GDM1 (cell line): ENCODE measurements around the gene DMWD.

Experiments
- DNase-seq: peaks from one replicate; lab custom pipeline; 2025; lab: John Stamatoyannopoulos, UW

The DMWD gene

GRCh38 chr19:45792470-45793177, at the start of gene DMWD:
DMWD (minus strand) TSS chr19:45792845; CDS start chr19:45792756, 89 bp downstream.
- DNase-seq: peak; percentile 96

GRCh38 chr19:45842198-45842597, 49.6 kb upstream of the DMWD start:
- no peak for DNase-seq

- DNase-seq: no peak
These were observed 42.3 kb upstream of the DMWD start for GRCh38 chr19:45834970-45835369.

GRCh38 chr19:45828945-45829344, 36.3 kb upstream of the DMWD start:
- no peak for DNase-seq

- no peak for DNase-seq
These were observed 35.9 kb upstream of the DMWD start for GRCh38 chr19:45828523-45828922.

GRCh38 chr19:45827459-45828093, 34.9 kb upstream of the DMWD start:
- DNase-seq: no peak

- DNase-seq: no peak
These were observed 34.3 kb upstream of the DMWD start for GRCh38 chr19:45826934-45827333.

- DNase-seq: no peak
These were observed 33.6 kb upstream of the DMWD start for GRCh38 chr19:45825917-45826893.

- DNase-seq: no peak
These were observed 32.6 kb upstream of the DMWD start for GRCh38 chr19:45825263-45825605.

GRCh38 chr19:45824531-45825262, 32.1 kb upstream of the DMWD start:
- no peak for DNase-seq

- DNase-seq: no peak
These were observed 31.4 kb upstream of the DMWD start for GRCh38 chr19:45824041-45824471.

GRCh38 chr19:45823182-45823581, 30.5 kb upstream of the DMWD start:
- DNase-seq: no peak

- no peak for DNase-seq
These were observed 30.1 kb upstream of the DMWD start for GRCh38 chr19:45822716-45823115.

- no peak for DNase-seq
These were observed 28.9 kb upstream of the DMWD start for GRCh38 chr19:45821570-45821969.

- no peak for DNase-seq
These were observed 28.5 kb upstream of the DMWD start for GRCh38 chr19:45821103-45821521.

- DNase-seq: no peak
These were observed 27.9 kb upstream of the DMWD start for GRCh38 chr19:45820413-45821102.

- no peak for DNase-seq
These were observed 27.1 kb upstream of the DMWD start for GRCh38 chr19:45819769-45820168.

GRCh38 chr19:45817725-45818301, 25.2 kb upstream of the DMWD start:
- DNase-seq: no peak

- DNase-seq: peak; percentile 88
These were observed 24.5 kb upstream of the DMWD start for GRCh38 chr19:45817010-45817724.
